ENCODE measurements around the gene SLC16A12.

DNA sequence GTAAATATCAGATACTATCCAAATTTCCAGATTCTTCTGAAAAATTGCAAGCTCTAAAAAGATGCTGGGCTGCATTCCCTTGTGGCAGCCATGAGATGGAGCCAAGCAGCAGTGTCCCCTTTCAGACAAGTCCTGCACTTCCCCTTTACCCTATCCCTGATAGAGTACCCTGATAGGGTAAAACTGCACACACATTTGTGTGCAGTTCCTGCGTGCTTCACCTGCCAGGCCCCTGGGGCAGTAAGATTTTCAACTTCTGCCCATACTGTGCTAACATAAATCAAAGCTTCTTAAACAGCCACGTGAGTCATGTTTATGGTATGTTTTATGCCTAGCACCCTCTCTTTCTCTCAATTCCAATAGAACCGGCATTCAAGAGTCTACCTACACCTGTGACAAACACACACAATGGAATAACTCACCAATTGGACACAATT, 68.8 kb downstream of the SLC16A12 start:
- no peak for TF ChIP-seq BHLHE40 (IDR thresholded peaks at IDR 0.05; ENCODE audit: low read depth, low read length)
- TF ChIP-seq CTCF (conservative IDR thresholded peaks at IDR 0.05; ENCODE audit: low read depth, low read length): peak; percentile 56
- TF ChIP-seq MXI1 (IDR thresholded peaks at IDR 0.05; ENCODE audit: borderline replicate concordance, low read depth, low read length): no peak
- TF ChIP-seq ELK1 (IDR thresholded peaks at IDR 0.05; ENCODE audit: borderline replicate concordance, low read depth, low read length): no peak
- no peak for TF ChIP-seq POLR2A (IDR thresholded peaks at IDR 0.05; ENCODE audit: low read depth, low read length)

Data from IMR-90 (cell line).